DMS53 treated with DMSO at 0.1 percent for 48 hours (cell line): ENCODE results near the gene BASP1.
"Not testable (repeated sequence)": the region's sequence is repeated elsewhere in the genome, so short reads cannot be mapped to it uniquely, and the experiment has no call there.

Experiments
- DNase-seq: peaks from one replicate; lab custom pipeline; 2025; ENCODE audit not compliant: unreplicated experiment; lab: John Stamatoyannopoulos, UW

Gene BASP1

GRCh38 chr5:17312358-17312757, 94.9 kb downstream of the BASP1 start:
- no peak for DNase-seq

- no peak for DNase-seq
These were observed 97.6 kb downstream of the BASP1 start for GRCh38 chr5:17314907-17315471.

GRCh38 chr5:17315710-17316221, 98.3 kb downstream of the BASP1 start:
- no peak for DNase-seq

GRCh38 chr5:17316970-17317459, 99.6 kb downstream of the BASP1 start:
- DNase-seq, result no peak

- no peak for DNase-seq
These were observed 100.0 kb downstream of the BASP1 start for GRCh38 chr5:17317473-17317872.

- not testable (repeated sequence) for DNase-seq
These were observed 101.7 kb downstream of the BASP1 start for GRCh38 chr5:17319095-17319494.

- no peak for DNase-seq
These were observed 108.6 kb downstream of the BASP1 start for GRCh38 chr5:17325770-17326599.
